NCI-H82 (cell line): ENCODE results near the gene MYH9.

Experiments used
- DNase-seq: peaks from one replicate; lab custom pipeline; 2025; lab: John Stamatoyannopoulos, UW

The MYH9 gene

GRCh38 chr22:36330655-36331305 lies 57.0 kb downstream of the MYH9 start:
- no peak for DNase-seq

GRCh38 chr22:36330127-36330526 lies 57.6 kb downstream of the MYH9 start:
- no peak for DNase-seq

- no peak for DNase-seq
Measured at GRCh38 chr22:36329254-36330078, 58.3 kb downstream of the MYH9 start.

GRCh38 chr22:36328635-36329253 lies 59.0 kb downstream of the MYH9 start:
- DNase-seq = no peak

- no peak for DNase-seq
Measured at GRCh38 chr22:36327922-36328551, 59.7 kb downstream of the MYH9 start.

GRCh38 chr22:36326178-36327161 lies 61.3 kb downstream of the MYH9 start:
- DNase-seq = no peak

GRCh38 chr22:36325154-36326031 lies 62.4 kb downstream of the MYH9 start:
- no peak for DNase-seq

GRCh38 chr22:36324414-36324813 lies 63.4 kb downstream of the MYH9 start:
- DNase-seq = no peak

GRCh38 chr22:36323855-36324331 lies 63.9 kb downstream of the MYH9 start:
- DNase-seq = no peak

- DNase-seq = no peak
Measured at GRCh38 chr22:36323182-36323854, 64.4 kb downstream of the MYH9 start.

GRCh38 chr22:36322602-36322915 lies 65.2 kb downstream of the MYH9 start:
- no peak for DNase-seq

- no peak for DNase-seq
Measured at GRCh38 chr22:36321797-36322601, 65.8 kb downstream of the MYH9 start.

GRCh38 chr22:36320553-36320952 lies 67.2 kb downstream of the MYH9 start:
- DNase-seq = no peak

- no peak for DNase-seq
Measured at GRCh38 chr22:36319595-36320497, 67.9 kb downstream of the MYH9 start.

- no peak for DNase-seq
Measured at GRCh38 chr22:36318442-36318841, 69.3 kb downstream of the MYH9 start.

GRCh38 chr22:36317658-36318271 lies 70.0 kb downstream of the MYH9 start:
- DNase-seq = no peak

GRCh38 chr22:36316419-36316818 lies 71.3 kb downstream of the MYH9 start:
- no peak for DNase-seq
